ENCODE data around the gene S100A4. TPM values are rescaled to one million over a fixed set of nuclear protein-coding genes. Genes with fewer than 3 reads are reported as not detected.
"Not testable (repeated sequence)": the region's sequence is repeated elsewhere in the genome, so short reads cannot be mapped to it uniquely, and the experiment has no call there.

Gene S100A4
- polyA plus RNA-seq, 4 donors: 31.2 to 62.0 (median 37.8) TPM

GRCh38 chr1:153568367-153569099 is 22.9 kb upstream of the S100A4 start:
- peak; percentile 76 to 85 (median 84) for DNase-seq (ENCODE audit: low read depth in 4 of 4, low spot score in 3 of 4)

GRCh38 chr1:153567621-153568366 is 22.2 kb upstream of the S100A4 start:
- DNase-seq (ENCODE audit: low read depth in 4 of 4, low spot score in 3 of 4): no peak

DNA sequence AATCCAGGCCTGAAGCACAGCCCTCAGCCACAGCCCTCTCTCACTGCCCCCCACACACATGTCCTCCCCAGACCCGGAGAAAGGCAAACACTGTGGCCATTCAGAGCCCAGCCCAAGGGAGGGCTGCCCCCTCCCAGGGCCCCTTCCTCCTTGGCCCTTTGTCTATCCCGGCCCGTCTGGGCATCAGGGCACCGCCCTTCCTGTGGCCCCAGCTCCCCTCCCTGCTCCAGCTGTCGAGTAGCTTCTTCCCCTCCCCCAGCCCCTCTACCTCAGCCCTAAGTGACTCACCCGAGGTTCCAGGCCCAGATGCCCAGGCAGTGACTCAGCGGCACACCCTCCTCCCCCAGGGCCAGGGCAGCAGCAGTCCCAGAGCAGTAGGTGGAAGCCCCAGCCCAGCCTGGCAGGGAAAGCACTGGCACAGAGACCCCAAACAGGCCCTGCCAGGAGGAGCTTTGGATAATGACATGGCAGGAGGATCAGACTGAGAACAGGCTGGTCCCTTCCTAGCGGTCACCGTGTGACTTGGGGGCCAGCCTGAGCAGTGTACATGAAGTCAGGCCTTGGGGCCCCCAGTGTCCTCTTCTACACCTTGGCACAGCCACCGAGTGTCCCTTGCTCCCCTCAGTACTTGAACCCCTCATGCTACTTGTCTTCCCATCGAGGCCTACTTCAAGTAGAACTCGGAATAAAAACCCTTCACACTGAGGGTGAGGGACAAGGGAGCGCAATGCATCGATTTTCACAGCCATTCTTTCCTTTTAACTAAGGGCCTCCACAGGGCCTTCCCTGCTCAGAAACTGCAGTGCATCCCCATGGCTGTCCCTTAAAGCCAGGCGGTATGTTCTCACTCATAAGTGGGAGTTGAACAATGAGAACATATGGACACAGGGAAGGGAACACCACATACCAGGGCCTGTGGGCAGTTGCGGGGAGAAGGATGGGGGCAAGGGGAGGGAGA is 21.1 kb upstream of the S100A4 start:
- no peak for DNase-seq (ENCODE audit: low read depth in 4 of 4, low spot score in 3 of 4)

DNA sequence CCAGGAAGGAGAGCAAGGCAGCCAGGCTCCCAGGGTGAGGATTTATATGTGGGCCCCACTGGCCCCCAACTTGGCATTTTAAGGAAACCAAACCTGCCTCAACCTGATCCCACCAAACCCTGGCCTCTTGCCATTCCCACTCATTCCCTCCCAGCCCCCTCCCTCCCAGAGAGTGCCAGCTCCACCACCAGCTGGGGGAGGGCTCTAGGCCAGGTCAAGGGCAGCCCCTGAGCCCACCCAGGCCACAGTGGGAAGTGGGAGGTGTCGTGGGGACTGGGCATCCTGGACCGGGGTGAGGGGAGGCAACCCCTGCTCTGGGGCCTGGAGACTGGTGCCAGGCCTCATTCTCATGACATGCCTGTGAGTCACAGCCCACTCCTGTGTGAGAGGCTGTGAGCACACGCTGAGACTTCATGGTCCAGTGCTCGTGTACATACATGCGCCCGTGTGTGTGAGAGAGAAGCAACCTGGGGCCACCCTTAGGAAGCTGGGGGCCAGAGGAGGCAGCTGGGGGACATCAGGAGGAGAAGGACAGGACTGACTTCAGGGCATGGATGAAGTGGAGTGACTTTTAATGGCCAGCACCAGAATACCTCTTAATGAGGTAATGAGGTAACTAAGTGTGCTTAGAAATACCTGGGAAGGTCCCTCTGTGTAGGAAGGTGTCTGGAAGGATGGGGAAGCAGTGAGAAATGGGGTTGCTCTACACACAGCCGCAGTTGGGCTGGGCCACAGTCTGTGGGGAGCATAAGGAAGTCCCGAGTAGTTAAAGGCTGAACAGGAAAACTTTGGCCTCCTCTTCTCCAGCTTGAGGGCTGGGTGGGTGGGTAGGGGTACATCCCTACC is 20.1 kb upstream of the S100A4 start, which contains the start of gene S100A2:
TSS of gene S100A2 (minus strand) at position 316 of the 846 bp plus-strand sequence. CDS start 1,967 bp downstream, outside the sequence.
- no peak for DNase-seq (ENCODE audit: low read depth in 4 of 4, low spot score in 3 of 4)

DNA sequence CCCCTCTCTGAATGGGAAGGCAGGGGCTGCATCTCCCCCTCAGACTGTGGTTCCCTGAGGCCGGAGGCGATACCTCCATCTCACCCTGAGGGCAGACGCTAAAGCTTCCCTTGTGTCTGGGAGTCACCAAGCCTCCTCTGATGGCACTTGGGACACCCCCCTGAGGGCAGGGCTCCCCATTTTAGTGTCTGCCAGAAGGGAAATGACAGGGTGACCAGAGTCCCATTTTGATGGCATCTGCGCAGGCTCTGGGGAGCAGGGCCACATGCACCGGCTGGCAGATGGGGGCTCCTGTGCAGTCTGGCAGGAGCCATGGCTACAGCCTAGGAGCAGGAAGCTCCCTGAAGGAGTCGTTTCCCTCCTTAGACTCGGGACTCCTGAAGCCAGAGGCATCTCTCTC is 18.4 kb upstream of the S100A4 start:
- DNase-seq (ENCODE audit: low read depth in 4 of 4, low spot score in 3 of 4): no peak

GRCh38 chr1:153563483-153563901 is 17.9 kb upstream of the S100A4 start:
- DNase-seq (ENCODE audit: low read depth in 4 of 4, low spot score in 3 of 4): no peak

GRCh38 chr1:153562021-153562420 is 16.4 kb upstream of the S100A4 start:
- not testable (repeated sequence) for DNase-seq (ENCODE audit: low read depth in 4 of 4, low spot score in 3 of 4)

- DNase-seq (ENCODE audit: low read depth in 4 of 4, low spot score in 3 of 4): no peak
Observed at GRCh38 chr1:153561466-153561985, 15.9 kb upstream of the S100A4 start.

GRCh38 chr1:153560771-153561465 is 15.3 kb upstream of the S100A4 start:
- DNase-seq (ENCODE audit: low read depth in 4 of 4, low spot score in 3 of 4): no peak

DNA sequence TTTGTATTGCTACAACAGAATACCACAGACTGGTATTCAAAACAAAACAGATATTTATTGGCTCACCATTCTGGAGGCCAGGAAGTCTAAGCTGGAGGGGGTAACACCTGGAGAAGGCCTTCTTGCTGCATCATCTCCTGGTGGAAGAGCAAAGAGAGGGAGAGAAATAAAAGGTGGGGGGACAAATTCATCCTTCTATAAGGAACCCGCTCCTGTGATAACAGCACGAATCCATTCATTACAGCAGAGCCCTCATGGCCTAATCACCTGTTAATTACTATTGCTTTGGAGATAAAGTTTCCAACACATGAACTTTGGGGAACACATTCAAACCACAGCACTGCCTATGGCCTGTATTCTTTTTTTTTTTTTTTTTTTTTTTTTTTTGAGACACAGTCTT is 14.6 kb upstream of the S100A4 start:
- DNase-seq (ENCODE audit: low read depth in 4 of 4, low spot score in 3 of 4): no peak

- DNase-seq (ENCODE audit: low read depth in 4 of 4, low spot score in 3 of 4): no peak
Observed at GRCh38 chr1:153557877-153558276, 12.3 kb upstream of the S100A4 start.

DNA sequence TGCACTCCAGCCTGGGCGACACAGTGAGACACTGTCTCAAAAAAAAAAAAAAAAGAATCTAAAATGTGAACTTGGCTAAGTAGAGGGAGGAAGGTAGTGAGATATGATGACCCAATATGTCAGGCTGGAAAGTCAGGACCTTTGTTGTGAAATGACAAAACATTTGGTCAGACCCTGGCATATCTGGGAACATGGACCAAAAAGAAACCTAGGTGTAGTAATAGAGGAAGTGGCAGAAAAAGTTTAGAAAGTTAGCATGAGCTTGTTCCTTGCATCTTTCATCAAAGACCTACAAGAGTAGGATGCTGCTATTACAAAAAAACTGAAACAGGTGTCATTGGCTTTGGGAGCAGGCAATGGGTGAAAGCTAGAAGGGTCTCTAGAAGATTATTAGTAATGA is 10.7 kb upstream of the S100A4 start:
- DNase-seq (ENCODE audit: low read depth in 4 of 4, low spot score in 3 of 4): no peak

GRCh38 chr1:153553830-153554541 is 8.4 kb upstream of the S100A4 start:
- DNase-seq (ENCODE audit: low read depth in 4 of 4, low spot score in 3 of 4): no peak

GRCh38 chr1:153553096-153553495 is 7.5 kb upstream of the S100A4 start:
- no peak for DNase-seq (ENCODE audit: low read depth in 4 of 4, low spot score in 3 of 4)

GRCh38 chr1:153552335-153552734 is 6.7 kb upstream of the S100A4 start:
- DNase-seq (ENCODE audit: low read depth in 4 of 4, low spot score in 3 of 4): no peak

- no peak for DNase-seq (ENCODE audit: low read depth in 4 of 4, low spot score in 3 of 4)
Observed at GRCh38 chr1:153550827-153551500, 5.4 kb upstream of the S100A4 start.

DNA sequence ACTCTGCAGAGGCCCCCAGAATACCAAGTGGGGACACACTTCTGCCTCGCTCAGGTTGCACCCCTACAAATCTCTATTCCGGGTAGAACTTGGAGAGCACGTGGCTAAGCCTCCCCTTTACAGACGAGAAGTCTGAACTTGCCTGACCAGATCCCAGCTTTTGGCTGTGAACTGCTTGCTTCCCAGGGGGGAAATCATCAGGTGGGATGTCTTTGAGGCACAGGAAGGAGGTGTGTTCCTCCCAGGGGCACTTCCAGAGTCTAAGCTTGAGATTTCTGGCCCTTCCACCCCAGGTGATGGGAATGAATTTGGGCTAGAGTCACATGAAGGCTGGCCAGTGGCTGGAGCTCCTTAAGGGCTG is 4.8 kb upstream of the S100A4 start:
- no peak for DNase-seq (ENCODE audit: low read depth in 4 of 4, low spot score in 3 of 4)
